ENCODE measurements around the gene ABLIM3. TPM values are rescaled to one million over a fixed set of nuclear protein-coding genes. Genes with fewer than 3 reads are reported as not detected.

The ABLIM3 gene
- total RNA-seq, 1 experiment from 2014 or later: 14.3 TPM

DNA sequence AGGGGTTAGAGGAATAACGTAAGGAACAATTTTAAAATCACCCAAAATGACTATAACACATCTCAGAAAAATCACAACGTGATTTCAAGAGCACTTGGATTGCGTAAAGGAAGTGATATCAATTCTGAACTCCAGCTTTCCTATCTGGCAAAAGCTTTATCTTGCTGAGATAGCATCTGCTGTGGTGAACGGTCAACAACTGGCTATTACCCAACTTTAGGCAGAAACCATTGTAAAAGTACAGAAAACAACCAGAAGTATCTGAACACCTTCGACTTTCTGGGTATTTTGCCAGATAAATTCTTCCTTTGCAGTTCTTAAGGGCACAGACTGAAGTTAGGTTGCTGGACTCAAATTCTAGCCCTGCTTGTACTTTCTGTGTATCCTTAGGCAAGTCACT lies 9.2 kb downstream of the ABLIM3 start:
- no TSS peak for BruUV-seq (replicated peaks)
- H3K4me1 ChIP-seq (ENCODE audit: control insufficient read depth in 1 of 2, insufficient read depth in 2 of 2, low read length in 2 of 2): peaks cover 2 to 20% of the 10 kb centered on the region in 2 experiments; a peak in 2 of 4 replicates
- CTCF ChIA-PET: interaction anchor here (0.9 to 1.7 kb wide), 2 partner anchors 9 to 11 kb away, joined by 3 to 6 read pairs; partner anchors contain the start of gene ABLIM3
- POLR2A ChIA-PET: no interaction called here
- RAD21 ChIA-PET (ENCODE audit: low non-redundant PET in 1 of 2, low total read pairs in 2 of 2, uncharacterized antibody in 2 of 2, unreplicated experiment in 2 of 2): no interaction called here
- intact Hi-C loops (cut with micrococcal nuclease): no loop called here
- H3K9me2 ChIP-seq (ENCODE audit: insufficient read depth): no peaks in the 10 kb centered on the region
- H3K4me2 ChIP-seq (ENCODE audit: low read length): no peak overlapping the region
- no peaks in the 10 kb centered on the region for H3K79me2 ChIP-seq (ENCODE audit: insufficient read depth, low read length)
- no peak overlapping the region for H3K4me3 ChIP-seq (replicated peaks in 1 of 2; ENCODE audit: low read depth in 1 of 2, low read length in 2 of 2)
- TF ChIP-seq ZNF274 (IDR thresholded peaks at IDR 0.05; ENCODE audit: low read depth, low read length): no peak
- TF ChIP-seq CEBPB (IDR thresholded peaks at IDR 0.05; ENCODE audit: low read depth): no peak
- TF ChIP-seq SP1 (IDR thresholded peaks at IDR 0.05; ENCODE audit: low read depth): no peak
- no peak for TF ChIP-seq ZFX (IDR thresholded peaks at IDR 0.05)
- TF ChIP-seq, protein P1, sequence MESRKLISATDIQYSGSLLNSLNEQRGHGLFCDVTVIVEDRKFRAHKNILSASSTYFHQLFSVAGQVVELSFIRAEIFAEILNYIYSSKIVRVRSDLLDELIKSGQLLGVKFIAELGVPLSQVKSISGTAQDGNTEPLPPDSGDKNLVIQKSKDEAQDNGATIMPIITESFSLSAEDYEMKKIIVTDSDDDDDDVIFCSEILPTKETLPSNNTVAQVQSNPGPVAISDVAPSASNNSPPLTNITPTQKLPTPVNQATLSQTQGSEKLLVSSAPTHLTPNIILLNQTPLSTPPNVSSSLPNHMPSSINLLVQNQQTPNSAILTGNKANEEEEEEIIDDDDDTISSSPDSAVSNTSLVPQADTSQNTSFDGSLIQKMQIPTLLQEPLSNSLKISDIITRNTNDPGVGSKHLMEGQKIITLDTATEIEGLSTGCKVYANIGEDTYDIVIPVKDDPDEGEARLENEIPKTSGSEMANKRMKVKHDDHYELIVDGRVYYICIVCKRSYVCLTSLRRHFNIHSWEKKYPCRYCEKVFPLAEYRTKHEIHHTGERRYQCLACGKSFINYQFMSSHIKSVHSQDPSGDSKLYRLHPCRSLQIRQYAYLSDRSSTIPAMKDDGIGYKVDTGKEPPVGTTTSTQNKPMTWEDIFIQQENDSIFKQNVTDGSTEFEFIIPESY (IDR thresholded peaks at IDR 0.05; ENCODE audit: extremely low read depth, insufficient replicate concordance, low read length): no peak
- TF ChIP-seq, protein P2, sequence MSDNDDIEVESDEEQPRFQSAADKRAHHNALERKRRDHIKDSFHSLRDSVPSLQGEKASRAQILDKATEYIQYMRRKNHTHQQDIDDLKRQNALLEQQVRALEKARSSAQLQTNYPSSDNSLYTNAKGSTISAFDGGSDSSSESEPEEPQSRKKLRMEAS (IDR thresholded peaks at IDR 0.05): no peak
- no peak for TF ChIP-seq CBX3 (IDR thresholded peaks at IDR 0.05; ENCODE audit: low read depth)
- no peak for TF ChIP-seq ELF1 (IDR thresholded peaks at IDR 0.05; ENCODE audit: borderline replicate concordance, low read depth)
- no peak for TF ChIP-seq EGR1 (IDR thresholded peaks at IDR 0.05; ENCODE audit: low read depth)
- no peak for TF ChIP-seq SRF (IDR thresholded peaks at IDR 0.05; ENCODE audit: low read depth)
- no peak for TF ChIP-seq RAD21 (IDR thresholded peaks at IDR 0.05; ENCODE audit: low read depth)
- no peak for TF ChIP-seq EZH2phosphoT487 (IDR thresholded peaks at IDR 0.05; ENCODE audit: borderline replicate concordance)
- TF ChIP-seq, protein P3, sequence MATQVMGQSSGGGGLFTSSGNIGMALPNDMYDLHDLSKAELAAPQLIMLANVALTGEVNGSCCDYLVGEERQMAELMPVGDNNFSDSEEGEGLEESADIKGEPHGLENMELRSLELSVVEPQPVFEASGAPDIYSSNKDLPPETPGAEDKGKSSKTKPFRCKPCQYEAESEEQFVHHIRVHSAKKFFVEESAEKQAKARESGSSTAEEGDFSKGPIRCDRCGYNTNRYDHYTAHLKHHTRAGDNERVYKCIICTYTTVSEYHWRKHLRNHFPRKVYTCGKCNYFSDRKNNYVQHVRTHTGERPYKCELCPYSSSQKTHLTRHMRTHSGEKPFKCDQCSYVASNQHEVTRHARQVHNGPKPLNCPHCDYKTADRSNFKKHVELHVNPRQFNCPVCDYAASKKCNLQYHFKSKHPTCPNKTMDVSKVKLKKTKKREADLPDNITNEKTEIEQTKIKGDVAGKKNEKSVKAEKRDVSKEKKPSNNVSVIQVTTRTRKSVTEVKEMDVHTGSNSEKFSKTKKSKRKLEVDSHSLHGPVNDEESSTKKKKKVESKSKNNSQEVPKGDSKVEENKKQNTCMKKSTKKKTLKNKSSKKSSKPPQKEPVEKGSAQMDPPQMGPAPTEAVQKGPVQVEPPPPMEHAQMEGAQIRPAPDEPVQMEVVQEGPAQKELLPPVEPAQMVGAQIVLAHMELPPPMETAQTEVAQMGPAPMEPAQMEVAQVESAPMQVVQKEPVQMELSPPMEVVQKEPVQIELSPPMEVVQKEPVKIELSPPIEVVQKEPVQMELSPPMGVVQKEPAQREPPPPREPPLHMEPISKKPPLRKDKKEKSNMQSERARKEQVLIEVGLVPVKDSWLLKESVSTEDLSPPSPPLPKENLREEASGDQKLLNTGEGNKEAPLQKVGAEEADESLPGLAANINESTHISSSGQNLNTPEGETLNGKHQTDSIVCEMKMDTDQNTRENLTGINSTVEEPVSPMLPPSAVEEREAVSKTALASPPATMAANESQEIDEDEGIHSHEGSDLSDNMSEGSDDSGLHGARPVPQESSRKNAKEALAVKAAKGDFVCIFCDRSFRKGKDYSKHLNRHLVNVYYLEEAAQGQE (IDR thresholded peaks at IDR 0.05; ENCODE audit: low read depth): no peak
- TF ChIP-seq, protein P4, sequence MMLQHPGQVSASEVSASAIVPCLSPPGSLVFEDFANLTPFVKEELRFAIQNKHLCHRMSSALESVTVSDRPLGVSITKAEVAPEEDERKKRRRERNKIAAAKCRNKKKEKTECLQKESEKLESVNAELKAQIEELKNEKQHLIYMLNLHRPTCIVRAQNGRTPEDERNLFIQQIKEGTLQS (IDR thresholded peaks at IDR 0.05): no peak
- TF ChIP-seq JUND (IDR thresholded peaks at IDR 0.05): no peak
- H3K9me3 ChIP-seq (ENCODE audit: control insufficient read depth in 1 of 2, insufficient read depth in 1 of 2, low read depth in 1 of 2, low read length in 2 of 2): no peaks in the 10 kb centered on the region
- DNase-seq (ENCODE audit: low read depth, low spot score): no peak
- H3K27ac ChIP-seq (ENCODE audit: low read depth, low read length): no peak overlapping the region
- no peak overlapping the region for H3K9ac ChIP-seq (ENCODE audit: low read length)
- no peaks in the 10 kb centered on the region for H4K20me1 ChIP-seq (ENCODE audit: insufficient read depth)
- no peak overlapping the region for H2AFZ ChIP-seq (ENCODE audit: low read depth, low read length, poor library complexity, severe bottlenecking)
- H3K27me3 ChIP-seq (ENCODE audit: insufficient read depth, low read length): no peaks in the 10 kb centered on the region
- H3K36me3 ChIP-seq (ENCODE audit: control insufficient read depth in 1 of 2, insufficient read depth in 2 of 2, low read length in 2 of 2): no peaks in the 10 kb centered on the region
- ATAC-seq: no peak

Measured in HCT116 (cell line).